GM19025 (cell line): ENCODE data around the gene GLCE.
"Not testable (repeated sequence)": the region's sequence is repeated elsewhere in the genome, so short reads cannot be mapped to it uniquely, and the experiment has no call there.

Experiments
- ATAC-seq: cut with Tn5 transposase; IDR thresholded peaks from one replicate; pipeline ENCODE4 v1.9.1; 2021; ENCODE audit warnings: mild to moderate bottlenecking, low read depth, moderate library complexity; ENCODE audit not compliant: unreplicated experiment

GLCE gene

GRCh38 chr15:69158201-69158842 lies 2.1 kb upstream of the GLCE start:
- ATAC-seq: no peak

- ATAC-seq: no peak
These were observed 1.6 kb upstream of the GLCE start for GRCh38 chr15:69158843-69159240.

GRCh38 chr15:69159805-69160140 lies 662 bp upstream of the GLCE start:
- ATAC-seq: no peak

- ATAC-seq: no peak
These were observed 843 bp downstream of the GLCE start for GRCh38 chr15:69161079-69161877.

GRCh38 chr15:69161878-69162213 lies 1.4 kb downstream of the GLCE start:
- no peak for ATAC-seq

GRCh38 chr15:69163141-69163669 lies 2.8 kb downstream of the GLCE start:
- ATAC-seq: no peak

GRCh38 chr15:69164807-69165636 lies 4.6 kb downstream of the GLCE start:
- ATAC-seq: no peak

GRCh38 chr15:69165637-69166025 lies 5.2 kb downstream of the GLCE start:
- no peak for ATAC-seq

- no peak for ATAC-seq
These were observed 6.9 kb downstream of the GLCE start for GRCh38 chr15:69167218-69167846.

GRCh38 chr15:69168361-69168760 lies 7.9 kb downstream of the GLCE start:
- not testable (repeated sequence) for ATAC-seq

GRCh38 chr15:69169540-69169939 lies 9.1 kb downstream of the GLCE start:
- ATAC-seq: not testable (repeated sequence)

GRCh38 chr15:69170597-69170996 lies 10.2 kb downstream of the GLCE start:
- ATAC-seq: no peak

GRCh38 chr15:69172847-69173246 lies 12.4 kb downstream of the GLCE start:
- no peak for ATAC-seq

GRCh38 chr15:69175536-69175935 lies 15.1 kb downstream of the GLCE start:
- ATAC-seq: no peak

GRCh38 chr15:69181424-69181823 lies 21.0 kb downstream of the GLCE start:
- ATAC-seq: no peak

- ATAC-seq: no peak
These were observed 24.8 kb downstream of the GLCE start for GRCh38 chr15:69185216-69185615.

GRCh38 chr15:69185706-69186105 lies 25.3 kb downstream of the GLCE start:
- no peak for ATAC-seq

- no peak for ATAC-seq
These were observed 28.7 kb downstream of the GLCE start for GRCh38 chr15:69189157-69189556.

GRCh38 chr15:69190091-69190490 lies 29.7 kb downstream of the GLCE start:
- ATAC-seq: no peak

GRCh38 chr15:69190504-69190903 lies 30.1 kb downstream of the GLCE start:
- no peak for ATAC-seq
